ENCODE measurements around the gene ZNF143.

DNA sequence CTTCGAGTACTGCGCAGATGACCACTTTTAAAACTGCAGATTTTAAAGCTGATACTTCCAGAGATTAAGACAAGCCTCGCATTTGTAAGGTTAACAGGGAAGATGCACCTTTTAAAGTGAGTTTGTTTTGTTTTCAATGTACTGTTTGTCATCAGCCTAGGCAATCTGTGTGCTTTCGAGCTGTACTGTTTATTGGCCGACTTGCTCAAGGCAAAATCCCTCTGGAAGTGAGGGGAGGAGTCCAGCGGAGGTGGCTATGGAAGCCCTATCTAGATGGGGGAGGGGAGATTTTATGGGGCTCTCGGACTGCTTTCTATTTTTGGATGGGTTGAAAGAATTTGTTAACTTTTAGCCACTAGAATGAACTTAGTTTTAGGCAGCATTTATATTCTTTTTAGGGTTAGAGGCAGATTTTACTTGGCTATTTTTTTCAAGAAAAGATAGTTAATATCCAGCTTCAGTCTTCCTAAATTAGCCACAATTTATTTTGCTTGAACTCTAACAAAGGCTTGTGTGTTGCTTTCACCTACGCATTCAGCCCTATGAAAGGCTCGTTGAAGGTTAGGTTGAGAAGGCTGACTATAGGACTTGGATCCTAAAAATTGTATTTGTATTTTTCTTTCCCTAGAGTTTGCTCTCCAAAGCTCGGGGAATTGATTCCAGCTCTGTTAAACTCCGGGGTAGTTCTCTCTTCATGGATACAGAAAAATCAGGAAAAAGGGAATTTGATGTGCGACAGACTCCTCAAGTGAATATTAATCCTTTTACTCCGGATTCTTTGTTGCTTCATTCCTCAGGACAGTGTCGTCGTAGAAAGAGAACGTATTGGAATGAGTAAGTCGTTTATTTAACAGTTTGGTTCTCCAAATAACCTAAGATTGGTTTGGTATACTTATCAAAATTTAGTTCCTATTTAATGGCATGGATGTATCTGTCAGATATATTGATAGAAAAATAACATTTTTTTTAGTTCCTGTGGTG, 114.7 kb downstream of the ZNF143 start:
- TF ChIP-seq, protein P1, sequence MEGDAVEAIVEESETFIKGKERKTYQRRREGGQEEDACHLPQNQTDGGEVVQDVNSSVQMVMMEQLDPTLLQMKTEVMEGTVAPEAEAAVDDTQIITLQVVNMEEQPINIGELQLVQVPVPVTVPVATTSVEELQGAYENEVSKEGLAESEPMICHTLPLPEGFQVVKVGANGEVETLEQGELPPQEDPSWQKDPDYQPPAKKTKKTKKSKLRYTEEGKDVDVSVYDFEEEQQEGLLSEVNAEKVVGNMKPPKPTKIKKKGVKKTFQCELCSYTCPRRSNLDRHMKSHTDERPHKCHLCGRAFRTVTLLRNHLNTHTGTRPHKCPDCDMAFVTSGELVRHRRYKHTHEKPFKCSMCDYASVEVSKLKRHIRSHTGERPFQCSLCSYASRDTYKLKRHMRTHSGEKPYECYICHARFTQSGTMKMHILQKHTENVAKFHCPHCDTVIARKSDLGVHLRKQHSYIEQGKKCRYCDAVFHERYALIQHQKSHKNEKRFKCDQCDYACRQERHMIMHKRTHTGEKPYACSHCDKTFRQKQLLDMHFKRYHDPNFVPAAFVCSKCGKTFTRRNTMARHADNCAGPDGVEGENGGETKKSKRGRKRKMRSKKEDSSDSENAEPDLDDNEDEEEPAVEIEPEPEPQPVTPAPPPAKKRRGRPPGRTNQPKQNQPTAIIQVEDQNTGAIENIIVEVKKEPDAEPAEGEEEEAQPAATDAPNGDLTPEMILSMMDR (IDR thresholded peaks at IDR 0.05; ENCODE audit: insufficient read depth, low read depth, low read length), result no peak
- no peak for TF ChIP-seq EZH2 (IDR thresholded peaks at IDR 0.05; ENCODE audit: insufficient read depth, low read length)
